NCI-H2171 (cell line): ENCODE data around the gene PHF1.

Experiments
- DNase-seq: peaks from one replicate; lab custom pipeline; 2025; lab: John Stamatoyannopoulos, UW

PHF1 gene

DNA sequence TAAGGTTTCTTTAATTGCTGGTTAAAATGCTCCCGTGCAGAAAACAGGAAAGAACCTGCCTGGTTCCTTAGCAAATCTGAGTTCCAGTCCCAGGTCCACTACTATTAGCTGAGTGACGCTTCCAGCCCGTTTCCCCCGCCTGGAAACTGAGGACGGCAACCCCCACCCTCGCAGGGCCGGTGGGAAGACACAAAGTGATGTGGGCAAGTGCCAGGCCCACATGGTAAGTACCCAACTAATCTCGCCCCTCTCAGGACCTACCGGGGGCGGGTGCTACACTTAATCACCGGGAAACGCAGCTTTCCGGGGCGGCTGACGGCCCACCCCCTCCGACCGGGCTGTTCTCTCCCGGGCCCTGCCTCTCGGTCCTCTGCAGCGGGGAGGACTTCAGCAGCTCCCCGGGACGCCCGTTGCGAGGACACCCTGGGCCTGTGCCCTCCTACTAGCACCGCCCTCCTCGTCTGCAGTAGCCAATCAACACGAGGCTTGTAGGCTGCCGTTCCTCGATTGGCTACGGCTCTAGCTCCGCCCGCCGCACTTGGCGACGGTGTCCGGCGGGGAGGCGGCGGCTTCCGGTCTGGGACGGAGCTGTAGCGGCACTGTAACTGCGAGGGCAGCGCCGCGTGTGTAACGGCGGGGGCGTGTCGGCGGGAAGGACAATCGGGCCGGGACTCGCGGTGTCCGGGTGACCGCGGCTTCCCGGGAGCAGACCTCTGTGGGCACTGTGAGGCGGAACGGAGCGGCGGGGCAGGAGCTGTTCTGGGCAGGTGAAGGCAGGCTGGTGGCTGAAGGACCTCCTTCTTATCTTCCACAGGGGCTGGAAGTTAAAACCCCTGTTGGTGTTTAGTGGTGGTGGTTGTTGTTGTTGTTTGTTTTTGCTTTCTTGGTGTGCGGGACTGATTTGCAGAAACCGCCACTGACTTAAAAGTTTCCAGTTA is 43.5 kb downstream of the PHF1 start, which contains the start of gene ZBTB9:
ZBTB9 (plus strand) TSS at position 568 of the 938 bp plus-strand sequence. CDS start 525 bp downstream, outside the sequence.
- DNase-seq: peak; percentile 93

DNA sequence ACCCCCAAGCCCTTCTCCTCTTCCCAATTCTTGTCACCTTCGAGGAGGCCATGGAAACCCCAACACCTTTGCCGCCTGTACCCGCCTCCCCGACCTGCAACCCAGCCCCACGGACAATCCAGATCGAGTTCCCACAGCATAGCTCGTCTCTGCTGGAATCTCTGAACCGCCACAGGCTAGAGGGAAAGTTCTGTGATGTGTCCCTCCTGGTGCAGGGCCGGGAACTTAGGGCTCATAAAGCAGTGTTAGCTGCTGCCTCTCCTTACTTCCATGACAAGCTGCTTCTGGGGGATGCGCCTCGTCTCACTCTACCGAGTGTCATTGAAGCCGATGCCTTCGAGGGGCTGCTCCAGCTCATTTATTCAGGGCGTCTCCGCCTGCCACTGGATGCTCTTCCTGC is 44.2 kb downstream of the PHF1 start:
- DNase-seq: no peak

GRCh38 chr6:33456156-33456555 is 45.3 kb downstream of the PHF1 start:
- DNase-seq: no peak

- no peak for DNase-seq
Observed at GRCh38 chr6:33458676-33459075, 47.9 kb downstream of the PHF1 start.

DNA sequence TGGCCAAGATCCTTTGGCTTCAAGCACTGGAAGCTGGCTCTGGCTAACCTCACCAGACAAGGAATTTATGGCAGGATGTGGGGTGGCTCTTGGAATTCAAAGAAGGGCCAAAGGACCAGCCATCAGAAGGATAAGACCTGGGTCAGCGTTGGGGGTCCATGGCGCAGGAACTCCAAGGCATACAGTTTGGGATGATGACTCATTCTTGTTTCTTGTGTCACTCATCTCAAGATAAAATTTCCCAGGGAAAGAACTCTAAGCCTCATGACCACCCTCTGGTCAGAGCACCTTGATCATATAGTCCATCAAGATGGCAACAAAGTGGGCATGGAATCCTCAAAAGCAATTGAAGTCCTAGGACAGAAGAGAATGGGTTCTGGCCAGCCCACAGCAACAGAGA is 48.4 kb downstream of the PHF1 start:
- no peak for DNase-seq
